KMS-11 (cell line): ENCODE measurements around the gene NKRF.
A peak's percentile ranks its signal among the peaks of the same experiment; 100 is the strongest.

Source experiments
- H2AFZ ChIP-seq: fragments of 200-600 bp; sonication (generic); 2 replicates; pipeline ENCODE4 v1.6.1; 2016; ENCODE audit warnings: antibody characterized with exemption, mixed run types, low read depth
- H3K27ac ChIP-seq: fragments of 200-600 bp; sonication (generic); 2 replicates; pipeline ENCODE4 v1.6.1; 2016; ENCODE audit warnings: mild to moderate bottlenecking, mixed run types
- H3K27me3 ChIP-seq: fragments of 200-600 bp; sonication (generic); 2 replicates; pipeline ENCODE4 v1.6.1; 2017; ENCODE audit warnings: mild to moderate bottlenecking, low read depth, mixed run types, moderate library complexity; ENCODE audit not compliant: insufficient read depth
- H3K36me3 ChIP-seq: fragments of 200-600 bp; sonication (generic); 2 replicates; pipeline ENCODE4 v1.6.1; 2017; ENCODE audit warnings: mild to moderate bottlenecking, mixed run types; ENCODE audit not compliant: insufficient read depth
- H3K4me1 ChIP-seq: fragments of 200-600 bp; sonication (generic); 2 replicates; pipeline ENCODE4 v1.6.1; 2016; ENCODE audit warnings: mild to moderate bottlenecking, low read depth, mixed run types; ENCODE audit not compliant: poor library complexity, severe bottlenecking
- H3K4me2 ChIP-seq: fragments of 200-600 bp; sonication (generic); 2 replicates; pipeline ENCODE4 v1.7.0; 2016; ENCODE audit warnings: mild to moderate bottlenecking, mixed run types
- H3K4me3 ChIP-seq: fragments of 200-600 bp; sonication (generic); IDR thresholded peaks from 2 replicates; pipeline ENCODE4 v1.6.1; 2017; ENCODE audit warnings: low read depth, low read length, mixed read lengths; ENCODE audit not compliant: insufficient read depth
- H3K79me2 ChIP-seq: fragments of 200-600 bp; sonication (generic); 2 replicates; pipeline ENCODE4 v1.6.1; 2016; ENCODE audit warnings: low read depth, mixed run types; ENCODE audit not compliant: insufficient read depth
- H3K9ac ChIP-seq: fragments of 200-600 bp; sonication (generic); 2 replicates; pipeline ENCODE4 v1.6.1; 2016; ENCODE audit warnings: mild to moderate bottlenecking, mixed run types
- H4K20me1 ChIP-seq: fragments of 200-600 bp; sonication (generic); 2 replicates; pipeline ENCODE4 v1.6.1; 2016; ENCODE audit warnings: mild to moderate bottlenecking, mixed run types; ENCODE audit not compliant: insufficient read depth
- CTCF ChIP-seq: fragments of 200-600 bp; sonication (generic); conservative IDR thresholded peaks from 2 replicates; pipeline ENCODE4 v1.6.1; 2017; ENCODE audit warnings: low read depth, mild to moderate bottlenecking, antibody characterized with exemption, low read length, moderate library complexity, mixed read lengths

NKRF gene

GRCh38 chrX:119589810-119590209 lies 16.4 kb downstream of the NKRF start:
- H3K4me3 ChIP-seq: no peak overlapping the region
- no peak for TF ChIP-seq CTCF
- H3K4me2 ChIP-seq: no peak overlapping the region
- H4K20me1 ChIP-seq: no peaks in the 10 kb centered on the region
- H3K27ac ChIP-seq: no peak overlapping the region
- H3K36me3 ChIP-seq: no peaks in the 10 kb centered on the region
- no peaks in the 10 kb centered on the region; the same call in 1 of the 2 replicates for H3K79me2 ChIP-seq
- H2AFZ ChIP-seq: no peak overlapping the region
- no peaks in the 10 kb centered on the region for H3K27me3 ChIP-seq
- H3K9ac ChIP-seq: no peak overlapping the region
- H3K4me1 ChIP-seq: no peaks in the 10 kb centered on the region

GRCh38 chrX:119583431-119584059 lies 22.7 kb downstream of the NKRF start:
- H3K79me2 ChIP-seq: no peaks in the 10 kb centered on the region
- no peak for TF ChIP-seq CTCF
- no peak overlapping the region for H3K4me3 ChIP-seq
- peak overlapping the region; percentile 26; the same call in 1 of the 2 replicates for H3K4me2 ChIP-seq
- peak overlapping the region; percentile 44; the same call in 1 of the 2 replicates for H3K27ac ChIP-seq
- H3K27me3 ChIP-seq: no peaks in the 10 kb centered on the region
- H2AFZ ChIP-seq: no peak overlapping the region
- no peaks in the 10 kb centered on the region for H3K36me3 ChIP-seq
- H3K4me1 ChIP-seq: peaks cover 25% of the 10 kb centered on the region
- no peaks in the 10 kb centered on the region for H4K20me1 ChIP-seq
- no peak overlapping the region for H3K9ac ChIP-seq

- no peaks in the 10 kb centered on the region for H3K27me3 ChIP-seq
- peaks cover 19% of the 10 kb centered on the region; the same call in 1 of the 2 replicates for H3K79me2 ChIP-seq
- no peaks in the 10 kb centered on the region for H3K36me3 ChIP-seq
- no peak overlapping the region for H3K4me2 ChIP-seq
- H3K4me1 ChIP-seq: peaks cover 31% of the 10 kb centered on the region
- no peak overlapping the region for H3K9ac ChIP-seq
- H4K20me1 ChIP-seq: no peaks in the 10 kb centered on the region
- no peak overlapping the region for H3K27ac ChIP-seq
- no peak overlapping the region for H3K4me3 ChIP-seq
- no peak overlapping the region for H2AFZ ChIP-seq
- no peak for TF ChIP-seq CTCF
These were observed 26.8 kb downstream of the NKRF start for GRCh38 chrX:119579414-119579813.

GRCh38 chrX:119574394-119575266 lies 31.6 kb downstream of the NKRF start, which contains the start of gene UBE2A:
Gene UBE2A, plus strand, starts transcription at chrX:119574563. Its CDS starts 149 bp downstream, at chrX:119574712.
- Histone ChIP-seq H3K27ac (peak within 1 kb of the TSS; percentile 63), H3K36me3 (no peaks in the 10 kb centered on the region), H3K9ac (peak within 1 kb of the TSS; percentile 73), H3K4me1 (peaks cover 16% of the 10 kb centered on the region), H4K20me1 (no peaks in the 10 kb centered on the region), H3K4me3 (no peak within 1 kb of the TSS), H2AFZ (peak within 1 kb of the TSS; percentile 75), H3K4me2 (peak within 1 kb of the TSS; percentile 91), H3K27me3 (no peaks in the 10 kb centered on the region), H3K79me2 (peaks cover 19% of the 10 kb centered on the region; the same call in 1 of the 2 replicates)
- TF ChIP-seq CTCF: no peak
